GM23338 (cell line): ENCODE results near the gene IGF2. TPM values are rescaled to one million over a fixed set of nuclear protein-coding genes. Genes with fewer than 3 reads are reported as not detected.

Experiments used
- ATAC-seq: fragments of 200-7000 bp; cut with Tn5 transposase; 3 replicates; pipeline ENCODE4 v1.9.1; 2020
- DNase-seq: peaks from one replicate; pipeline ENCODE4 v3.0.0-alpha.2; 2015; ENCODE audit warnings: low spot score
- H2AFZ ChIP-seq: fragments of 200-600 bp; sonication (generic); 2 replicates; pipeline ENCODE4 v1.8.0; 2016; ENCODE audit warnings: antibody characterized with exemption, mild to moderate bottlenecking, moderate library complexity
- H3F3A ChIP-seq: fragments of 200-600 bp; sonication (generic); replicated peaks from 2 replicates; pipeline ENCODE4 v1.8.0; 2017; ENCODE audit warnings: antibody characterized with exemption, mixed run types, low read depth
- H3K27ac ChIP-seq: fragments of 200-600 bp; sonication (generic); 2 replicates; pipeline ENCODE4 v1.6.1; 2016; ENCODE audit warnings: low read depth
- H3K27me3 ChIP-seq: fragments of 200-600 bp; sonication (generic); 2 replicates; pipeline ENCODE4 v1.8.0; 2016; ENCODE audit warnings: mild to moderate bottlenecking, mixed run types, moderate library complexity; ENCODE audit not compliant: insufficient read depth
- H3K36me3 ChIP-seq: fragments of 200-600 bp; sonication (generic); 2 replicates; pipeline ENCODE4 v1.8.0; 2016; ENCODE audit warnings: mild to moderate bottlenecking; ENCODE audit not compliant: insufficient read depth
- H3K4me1 ChIP-seq: fragments of 200-600 bp; sonication (generic); 2 replicates; pipeline ENCODE4 v1.8.0; 2016; ENCODE audit warnings: mild to moderate bottlenecking, moderate library complexity; ENCODE audit not compliant: insufficient read depth
- H3K4me2 ChIP-seq: fragments of 200-600 bp; sonication (generic); 2 replicates; pipeline ENCODE4 v1.7.1; 2017; ENCODE audit warnings: mixed run types
- H3K4me3 ChIP-seq: fragments of 200-600 bp; sonication (generic); 2 replicates; pipeline ENCODE4 v1.6.1; 2016; ENCODE audit warnings: mixed run types
- H3K79me2 ChIP-seq: fragments of 200-600 bp; sonication (generic); replicated peaks from 2 replicates; pipeline ENCODE4 v1.8.0; 2017; ENCODE audit warnings: mild to moderate bottlenecking; ENCODE audit not compliant: insufficient read depth
- H3K9me2 ChIP-seq: fragments of 200-600 bp; sonication (generic); 2 replicates; pipeline ENCODE4 v1.8.0; 2017; ENCODE audit not compliant: insufficient read depth
- H4K20me1 ChIP-seq: fragments of 200-600 bp; sonication (generic); replicated peaks from 2 replicates; pipeline ENCODE4 v1.8.0; 2017; ENCODE audit warnings: mild to moderate bottlenecking; ENCODE audit not compliant: insufficient read depth
- H3K27ac Mint-ChIP-seq: 2 replicates; pipeline ENCODE4 v1.8.0; 2020; ENCODE audit warnings: inconsistent platforms, mild to moderate bottlenecking, moderate library complexity, mixed read lengths
- H3K27me3 Mint-ChIP-seq: 3 replicates; pipeline ENCODE4 v1.8.0; 2022; ENCODE audit warnings: low read depth, mild to moderate bottlenecking, moderate library complexity, mixed read lengths, inconsistent platforms; ENCODE audit not compliant: insufficient read depth, poor library complexity
- H3K36me3 Mint-ChIP-seq: 3 replicates; pipeline ENCODE4 v1.8.0; 2021; ENCODE audit warnings: low read depth, mild to moderate bottlenecking, inconsistent platforms, moderate library complexity, mixed read lengths
- H3K4me1 Mint-ChIP-seq: 3 replicates; pipeline ENCODE4 v1.8.0; 2020; ENCODE audit warnings: mild to moderate bottlenecking, inconsistent platforms, mixed read lengths
- H3K4me3 Mint-ChIP-seq: 3 replicates; pipeline ENCODE4 v1.8.0; 2021; ENCODE audit warnings: moderate library complexity, mild to moderate bottlenecking, inconsistent platforms, mixed read lengths
- H3K9me3 Mint-ChIP-seq: 3 replicates; pipeline ENCODE4 v1.8.0; 2020; ENCODE audit warnings: moderate library complexity, mild to moderate bottlenecking, inconsistent platforms, mixed read lengths
- CTCF ChIP-seq, 2 experiments: fragments of 200-600 bp in 1 of 2; sonication (generic) in 1 of 2; conservative IDR thresholded peaks; 2 replicates each; pipeline versions ENCODE4 v1.5.1 to v1.6.1; 2016 to 2017; ENCODE audit warnings: antibody characterized with exemption in 2 of 2, low read depth in 2 of 2, mild to moderate bottlenecking in 2 of 2, moderate library complexity in 1 of 2
- EZH2 ChIP-seq: fragments of 200-600 bp; sonication (generic); IDR thresholded peaks from one replicate; pipeline ENCODE4 v1.8.0; 2017; ENCODE audit warnings: antibody characterized with exemption, mild to moderate bottlenecking, low read depth; ENCODE audit not compliant: unreplicated experiment
- JUNB ChIP-seq: IDR thresholded peaks from one replicate; pipeline ENCODE4 v1.6.1; 2016; ENCODE audit warnings: antibody characterized with exemption; ENCODE audit not compliant: unreplicated experiment
- NANOG ChIP-seq: IDR thresholded peaks from 2 replicates; pipeline ENCODE4 v1.6.1; 2016; ENCODE audit warnings: antibody characterized with exemption, borderline replicate concordance
- POLR2AphosphoS5 ChIP-seq: IDR thresholded peaks from 2 replicates; pipeline ENCODE4 v1.6.1; 2016; ENCODE audit warnings: antibody characterized with exemption, low read depth
- REST ChIP-seq: IDR thresholded peaks from one replicate; pipeline ENCODE4 v1.6.1; 2018; ENCODE audit warnings: antibody characterized with exemption; ENCODE audit not compliant: unreplicated experiment
- STAT1 ChIP-seq: IDR thresholded peaks from one replicate; pipeline ENCODE4 v1.6.1; 2016; ENCODE audit warnings: antibody characterized with exemption; ENCODE audit not compliant: unreplicated experiment
- ZNF462 ChIP-seq: fragments of 250-450 bp; sonication (Bioruptor Pico); IDR thresholded peaks from 2 replicates; pipeline ENCODE4 v1.5.0; 2020; ENCODE audit warnings: mild to moderate bottlenecking, moderate library complexity
- polyA plus RNA-seq: library from polyadenylated mRNA; unstranded; fragments of >200 nt; fragmentation: Nextera tagmentation; extraction: Ambion mirVana; gene quantifications from 2 replicates; pipeline ENCODE4 v1.2.1, GENCODE V29; 2016
- total RNA-seq: library from RNA; depleted of rRNA; stranded (reverse); fragments of >200 nt; shearing (Covaris generic); gene quantifications from 2 replicates; pipeline ENCODE4 v1.2.3, GENCODE V29; 2014

IGF2 gene
- total and polyA plus RNA-seq, 2 experiments from 2014 or later, result 1.4 to 4.0 TPM

GRCh38 chr11:2116680-2117079 is 22.5 kb downstream of the IGF2 start:
- H3K4me3 Mint-ChIP-seq, result no peak overlapping the region
- Histone ChIP-seq H2AFZ (no peak overlapping the region), H3K4me1 (no peaks in the 10 kb centered on the region), H3K79me2 (no peaks in the 10 kb centered on the region), H3K4me2 (no peak overlapping the region), H3K9me2 (no peaks in the 10 kb centered on the region), H3F3A (no peaks in the 10 kb centered on the region), H3K36me3 (no peaks in the 10 kb centered on the region), H4K20me1 (no peaks in the 10 kb centered on the region), H3K4me3 (no peak overlapping the region), H3K27me3 (no peaks in the 10 kb centered on the region), H3K27ac (no peak overlapping the region)
- H3K9me3 Mint-ChIP-seq, result peaks cover 22% of the 10 kb centered on the region
- H3K36me3 Mint-ChIP-seq, result peaks cover 11% of the 10 kb centered on the region
- no peak for TF ChIP-seq JUNB
- TF ChIP-seq EZH2, result no peak
- no peak for TF ChIP-seq POLR2AphosphoS5
- TF ChIP-seq REST, result no peak
- TF ChIP-seq CTCF (conservative IDR thresholded peaks at IDR 0.05; ENCODE audit: low read depth in 2 of 2), result no peak
- TF ChIP-seq ZNF462 (CRISPR knock-in tag), result no peak
- TF ChIP-seq STAT1, result no peak
- TF ChIP-seq NANOG, result no peak
- DNase-seq, result no peak
- no peak overlapping the region for H3K27ac Mint-ChIP-seq
- peaks cover 4% of the 10 kb centered on the region; the same call in 1 of the 3 replicates for H3K4me1 Mint-ChIP-seq
- no peak for ATAC-seq
- peaks cover 7% of the 10 kb centered on the region for H3K27me3 Mint-ChIP-seq
